ENCODE measurements around the gene NEK6.

GRCh38 chr9:124272979-124273378 lies 15.2 kb downstream of the NEK6 start:
- TF ChIP-seq CTCF (IDR thresholded peaks at IDR 0.05; ENCODE audit: insufficient read depth, low read length): no peak
- 0 out of 2 replicates have a peak, but pooled peaks have one; percentile 32 for TF ChIP-seq POLR2AphosphoS5 (IDR thresholded peaks at IDR 0.05; ENCODE audit: low read depth)
- no peak for TF ChIP-seq GABPA (IDR thresholded peaks at IDR 0.05; ENCODE audit: low read depth)
- no peak for TF ChIP-seq REST (IDR thresholded peaks at IDR 0.05; ENCODE audit: insufficient replicate concordance, low read depth)
- peak; percentile 70; the same call in 1 of the 2 replicates for TF ChIP-seq SPI1 (IDR thresholded peaks at IDR 0.05; ENCODE audit: borderline replicate concordance, low read depth)
